ENCODE measurements around the gene DDX54. TPM values are rescaled to one million over a fixed set of nuclear protein-coding genes. Genes with fewer than 3 reads are reported as not detected.

Gene DDX54
- total and polyA plus RNA-seq, 4 donors = 17.9 to 75.3 (median 51.9) TPM

- peak overlapping the region; percentile 26 to 93 for H3K9ac ChIP-seq (ENCODE audit: insufficient read depth in 1 of 2, low read length in 2 of 2)
- no peaks in the 10 kb centered on the region for H3K27me3 ChIP-seq (ENCODE audit: control insufficient read depth in 3 of 3, insufficient read depth in 3 of 3, low read length in 2 of 3)
- DNase-seq (no peak), ATAC-seq (ENCODE audit: insufficient read depth, low FRiP score) (no peak)
- WGBS, 2 donors = 0 to 1% methylated on average over 23 of the region's 23 CpGs
- peaks cover 4 to 27% (median 11%) of the 10 kb centered on the region in 5 donors for H3K4me1 ChIP-seq (ENCODE audit: control insufficient read depth in 5 of 5, insufficient read depth in 5 of 5, low read length in 5 of 5)
- no peaks in the 10 kb centered on the region for H3K9me3 ChIP-seq (ENCODE audit: control insufficient read depth in 4 of 4, insufficient read depth in 3 of 4, low read length in 3 of 4)
- H3K36me3 ChIP-seq (ENCODE audit: control insufficient read depth in 4 of 4, insufficient read depth in 4 of 4, low read length in 4 of 4) = no peaks in the 10 kb centered on the region
- H3K27ac ChIP-seq (ENCODE audit: low read depth in 1 of 2, low read length in 1 of 2) = peak overlapping the region in 1 of 2 donors; percentile 86
- H3K4me3 ChIP-seq = peak overlapping the region; percentile 38
- no peak for TF ChIP-seq CTCF (IDR thresholded peaks at IDR 0.05; ENCODE audit: control extremely low read depth, extremely low read depth)
These were observed 35.4 kb upstream of the DDX54 start for GRCh38 chr12:113220593-113221180.

- DNase-seq = peak in 1 of 3 donors; percentile 39
- Histone ChIP-seq H3K9ac (ENCODE audit: insufficient read depth in 1 of 2, low read length in 2 of 2) (no peak overlapping the region), H3K4me3 (no peak overlapping the region), H3K27ac (ENCODE audit: low read depth in 1 of 2, low read length in 1 of 2) (no peak overlapping the region), H3K27me3 (ENCODE audit: control insufficient read depth in 3 of 3, insufficient read depth in 3 of 3, low read length in 2 of 3) (no peaks in the 10 kb centered on the region), H3K36me3 (ENCODE audit: control insufficient read depth in 4 of 4, insufficient read depth in 4 of 4, low read length in 4 of 4) (no peaks in the 10 kb centered on the region), H3K9me3 (ENCODE audit: control insufficient read depth in 4 of 4, insufficient read depth in 3 of 4, low read length in 3 of 4) (no peaks in the 10 kb centered on the region), H3K4me1 (ENCODE audit: control insufficient read depth in 5 of 5, insufficient read depth in 5 of 5, low read length in 5 of 5) (peaks cover 3 to 6% (median 4%) of the 10 kb centered on the region in 5 donors)
- no peak for ATAC-seq (ENCODE audit: insufficient read depth, low FRiP score)
- TF ChIP-seq CTCF (IDR thresholded peaks at IDR 0.05; ENCODE audit: control extremely low read depth, extremely low read depth) = no peak
- WGBS, 2 donors = 73 to 84% methylated on average over 2 of the region's 2 CpGs
These were observed 30.7 kb upstream of the DDX54 start for GRCh38 chr12:113216027-113216426.

GRCh38 chr12:113214895-113215400 lies 29.7 kb upstream of the DDX54 start:
- DNase-seq = no peak
- H3K4me3 ChIP-seq = no peak overlapping the region
- TF ChIP-seq CTCF (IDR thresholded peaks at IDR 0.05; ENCODE audit: control extremely low read depth, extremely low read depth) = no peak
- no peaks in the 10 kb centered on the region for H3K9me3 ChIP-seq (ENCODE audit: control insufficient read depth in 4 of 4, insufficient read depth in 3 of 4, low read length in 3 of 4)
- peak; percentile 89 for ATAC-seq (ENCODE audit: insufficient read depth, low FRiP score)
- no peak overlapping the region for H3K9ac ChIP-seq (ENCODE audit: insufficient read depth in 1 of 2, low read length in 2 of 2)
- no peaks in the 10 kb centered on the region for H3K36me3 ChIP-seq (ENCODE audit: control insufficient read depth in 4 of 4, insufficient read depth in 4 of 4, low read length in 4 of 4)
- H3K27ac ChIP-seq (ENCODE audit: low read depth in 1 of 2, low read length in 1 of 2) = peak overlapping the region in 1 of 2 donors; percentile 74
- peaks cover 3 to 6% (median 3%) of the 10 kb centered on the region in 5 donors for H3K4me1 ChIP-seq (ENCODE audit: control insufficient read depth in 5 of 5, insufficient read depth in 5 of 5, low read length in 5 of 5)
- no peaks in the 10 kb centered on the region for H3K27me3 ChIP-seq (ENCODE audit: control insufficient read depth in 3 of 3, insufficient read depth in 3 of 3, low read length in 2 of 3)
- 32 to 35% methylated on average over 5 of the region's 5 CpGs for WGBS, 2 donors

Data from lung (tissue), 12 donors.